Measurements from ENCODE around the gene TOMM70.

Gene TOMM70

GRCh38 chr3:100407977-100408532, 7.2 kb upstream of the TOMM70 start:
- H3K4me3 ChIP-seq (ENCODE audit: low read depth, low read length) = no peak overlapping the region
- H3K27me3 ChIP-seq (ENCODE audit: insufficient read depth, low read depth, severe bottlenecking) = no peaks in the 10 kb centered on the region
- no peak overlapping the region for H3K27ac ChIP-seq
- no peak for DNase-seq
- no peak for TF ChIP-seq CTCF (IDR thresholded peaks at IDR 0.05; ENCODE audit: low read depth, low read length)
- no peaks in the 10 kb centered on the region; the same call in 1 of the 2 replicates for H3K36me3 ChIP-seq
- no peaks in the 10 kb centered on the region for H3K9me3 ChIP-seq (ENCODE audit: severe bottlenecking)

DNA sequence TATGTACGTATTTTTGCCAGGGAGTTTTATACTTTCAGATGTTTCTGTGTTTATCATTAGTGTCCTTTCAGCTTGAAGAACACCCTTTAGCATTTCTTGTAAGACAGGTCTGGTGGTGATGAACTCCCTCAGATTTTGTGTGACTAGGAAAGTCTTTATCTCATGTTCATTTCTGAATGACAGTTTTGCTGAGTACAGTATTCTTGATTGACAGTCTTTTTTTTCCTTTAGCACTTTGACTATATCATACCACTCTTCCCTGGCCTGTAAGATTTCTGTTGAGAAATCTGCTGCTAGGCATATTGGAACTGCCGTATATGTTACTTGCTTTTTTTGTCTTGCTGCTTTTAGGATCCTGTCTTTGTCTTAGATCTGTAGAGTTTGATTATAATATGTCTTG, 6.3 kb upstream of the TOMM70 start:
- no peak overlapping the region for H3K4me3 ChIP-seq (ENCODE audit: low read depth, low read length)
- no peak overlapping the region for H3K27ac ChIP-seq
- no peaks in the 10 kb centered on the region for H3K27me3 ChIP-seq (ENCODE audit: insufficient read depth, low read depth, severe bottlenecking)
- TF ChIP-seq CTCF (IDR thresholded peaks at IDR 0.05; ENCODE audit: low read depth, low read length) = no peak
- H3K36me3 ChIP-seq = no peaks in the 10 kb centered on the region; the same call in 1 of the 2 replicates
- H3K9me3 ChIP-seq (ENCODE audit: severe bottlenecking) = no peaks in the 10 kb centered on the region
- no peak for DNase-seq

DNA sequence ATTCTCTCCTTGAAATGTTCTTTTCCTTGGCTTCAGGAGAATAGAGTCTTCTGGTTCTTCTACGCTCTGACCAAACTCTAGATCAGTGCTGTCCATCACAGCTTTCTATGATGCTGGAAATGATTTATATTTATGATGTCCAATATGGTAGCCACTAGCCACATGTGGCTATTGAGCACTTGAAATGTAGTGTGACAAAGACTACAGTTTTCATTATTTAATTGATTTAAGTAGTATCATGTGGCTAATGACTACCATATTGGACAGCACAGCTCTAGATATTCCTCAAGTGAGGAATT, 3.3 kb upstream of the TOMM70 start:
- DNase-seq = no peak
- H3K27me3 ChIP-seq (ENCODE audit: insufficient read depth, low read depth, severe bottlenecking) = no peaks in the 10 kb centered on the region
- H3K4me3 ChIP-seq (ENCODE audit: low read depth, low read length) = no peak overlapping the region
- H3K9me3 ChIP-seq (ENCODE audit: severe bottlenecking) = no peaks in the 10 kb centered on the region
- TF ChIP-seq CTCF (IDR thresholded peaks at IDR 0.05; ENCODE audit: low read depth, low read length) = no peak
- no peaks in the 10 kb centered on the region; the same call in 1 of the 2 replicates for H3K36me3 ChIP-seq
- no peak overlapping the region for H3K27ac ChIP-seq

- no peak overlapping the region; the same call in 1 of the 2 replicates for H3K4me3 ChIP-seq (ENCODE audit: low read depth, low read length)
- H3K36me3 ChIP-seq = no peaks in the 10 kb centered on the region; the same call in 1 of the 2 replicates
- no peaks in the 10 kb centered on the region for H3K9me3 ChIP-seq (ENCODE audit: severe bottlenecking)
- no peaks in the 10 kb centered on the region for H3K27me3 ChIP-seq (ENCODE audit: insufficient read depth, low read depth, severe bottlenecking)
- no peak overlapping the region for H3K27ac ChIP-seq
- peak; percentile 39 for DNase-seq
- 0 out of 2 replicates have a peak, but pooled peaks have one; percentile 20 for TF ChIP-seq CTCF (IDR thresholded peaks at IDR 0.05; ENCODE audit: low read depth, low read length)
Measured at GRCh38 chr3:100403362-100404249, 2.7 kb upstream of the TOMM70 start.

GRCh38 chr3:100402891-100403290, 2.0 kb upstream of the TOMM70 start:
- H3K27ac ChIP-seq = peak overlapping the region; percentile 92
- no peaks in the 10 kb centered on the region for H3K9me3 ChIP-seq (ENCODE audit: severe bottlenecking)
- H3K4me3 ChIP-seq (ENCODE audit: low read depth, low read length) = peak overlapping the region; percentile 93
- H3K27me3 ChIP-seq (ENCODE audit: insufficient read depth, low read depth, severe bottlenecking) = no peaks in the 10 kb centered on the region
- H3K36me3 ChIP-seq = peaks cover under 1% of the 10 kb centered on the region; the same call in 1 of the 2 replicates
- no peak for DNase-seq
- no peak for TF ChIP-seq CTCF (IDR thresholded peaks at IDR 0.05; ENCODE audit: low read depth, low read length)

Measured in WERI-Rb-1 (cell line).